ENCODE measurements around the gene SHB.

Gene SHB

DNA sequence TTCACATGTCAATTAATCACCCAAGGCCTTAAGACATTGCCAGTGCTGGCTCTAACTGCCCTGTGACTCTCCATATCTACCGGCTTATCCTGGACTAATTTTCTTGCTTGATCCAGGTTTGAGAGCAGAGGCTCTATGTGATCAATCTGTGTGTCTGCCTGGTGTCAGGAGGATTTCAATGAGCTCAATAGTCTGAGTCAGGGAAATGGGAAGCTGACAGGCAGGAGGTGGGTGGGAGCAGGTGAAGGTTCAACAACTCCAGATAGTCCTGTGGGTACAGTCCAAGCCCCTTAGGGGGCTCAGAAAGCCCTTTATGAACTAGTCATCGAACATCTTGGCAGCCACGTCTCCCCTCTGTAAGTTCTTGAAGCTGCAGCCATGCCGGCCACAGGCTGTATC is 72.2 kb downstream of the SHB start:
- H3K4me3 Mint-ChIP-seq, result no peak overlapping the region
- peaks cover 29% of the 10 kb centered on the region for H3K4me1 Mint-ChIP-seq (ENCODE audit: low read depth)
- no peaks in the 10 kb centered on the region for H3K27me3 Mint-ChIP-seq (ENCODE audit: low read depth)
- H3K27ac Mint-ChIP-seq, result no peak overlapping the region
- no peaks in the 10 kb centered on the region for H3K36me3 Mint-ChIP-seq (ENCODE audit: low read depth)
- no peaks in the 10 kb centered on the region for H3K9me3 Mint-ChIP-seq

DNA sequence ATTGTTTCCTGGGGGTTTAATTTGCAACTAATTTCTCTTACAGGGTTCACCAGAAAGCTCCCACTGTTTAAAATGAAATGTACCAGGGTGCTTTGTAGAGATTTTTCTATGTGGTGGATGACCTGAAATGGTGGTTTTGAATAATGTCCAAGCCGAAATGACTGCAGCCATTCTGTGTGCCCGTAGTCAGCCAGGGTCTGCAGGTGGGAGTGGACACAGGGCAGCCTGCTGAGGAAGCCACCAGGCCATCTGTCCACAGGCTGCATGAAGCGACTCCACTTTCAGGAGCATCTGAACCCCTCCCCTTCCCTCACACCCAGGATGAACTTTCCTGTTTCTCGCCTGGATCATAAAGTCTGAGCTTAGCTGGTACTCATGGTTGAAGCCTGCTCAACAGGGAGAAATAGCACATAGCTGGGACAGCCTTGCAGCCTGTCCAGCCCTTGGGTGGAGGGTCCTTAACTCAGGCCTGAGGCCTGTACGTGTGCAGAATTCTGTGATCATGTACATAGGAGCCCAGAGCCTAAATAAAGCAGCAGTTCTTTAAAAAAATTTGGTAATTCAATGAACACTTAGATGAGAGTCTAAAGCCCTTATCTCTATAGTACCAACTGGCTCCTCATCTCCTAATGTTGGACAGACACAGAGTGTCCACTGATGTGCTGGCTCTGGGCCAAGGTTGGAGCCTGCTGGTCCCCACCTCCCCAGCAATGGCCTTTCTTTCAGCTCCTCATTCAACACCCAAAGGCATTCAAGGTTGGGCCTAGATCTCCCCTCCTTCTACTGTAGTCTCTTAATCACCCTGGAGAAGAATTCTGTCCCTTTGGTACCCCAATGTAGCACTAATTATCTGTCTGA is 72.8 kb downstream of the SHB start:
- no peaks in the 10 kb centered on the region for H3K27me3 Mint-ChIP-seq (ENCODE audit: low read depth)
- H3K4me1 Mint-ChIP-seq (ENCODE audit: low read depth), result peaks cover 29% of the 10 kb centered on the region
- H3K27ac Mint-ChIP-seq, result no peak overlapping the region
- H3K36me3 Mint-ChIP-seq (ENCODE audit: low read depth), result no peaks in the 10 kb centered on the region
- no peaks in the 10 kb centered on the region for H3K9me3 Mint-ChIP-seq
- no peak overlapping the region for H3K4me3 Mint-ChIP-seq

DNA sequence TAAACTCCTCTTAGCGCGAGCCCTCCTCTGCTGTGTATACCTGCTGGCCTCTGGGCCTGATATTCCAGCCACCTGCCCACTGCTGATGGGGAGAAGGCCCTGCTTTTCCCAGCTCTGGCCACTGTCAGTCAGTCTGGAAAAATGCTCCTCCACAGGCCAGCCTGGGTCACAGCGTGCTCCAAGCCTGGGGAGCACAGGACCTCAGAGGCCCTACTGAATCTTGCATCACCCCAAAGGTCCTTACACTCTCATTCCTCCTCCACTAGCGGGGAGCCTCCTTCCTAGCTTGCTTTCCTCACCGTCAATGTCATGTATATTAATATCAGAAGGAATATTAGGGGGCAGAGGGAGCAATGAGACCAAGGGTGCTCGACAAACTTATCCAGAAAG is 73.7 kb downstream of the SHB start:
- no peak overlapping the region for H3K4me3 Mint-ChIP-seq
- H3K27ac Mint-ChIP-seq, result no peak overlapping the region
- no peaks in the 10 kb centered on the region for H3K27me3 Mint-ChIP-seq (ENCODE audit: low read depth)
- H3K4me1 Mint-ChIP-seq (ENCODE audit: low read depth), result peaks cover 22% of the 10 kb centered on the region
- H3K36me3 Mint-ChIP-seq (ENCODE audit: low read depth), result no peaks in the 10 kb centered on the region
- no peaks in the 10 kb centered on the region for H3K9me3 Mint-ChIP-seq

DNA sequence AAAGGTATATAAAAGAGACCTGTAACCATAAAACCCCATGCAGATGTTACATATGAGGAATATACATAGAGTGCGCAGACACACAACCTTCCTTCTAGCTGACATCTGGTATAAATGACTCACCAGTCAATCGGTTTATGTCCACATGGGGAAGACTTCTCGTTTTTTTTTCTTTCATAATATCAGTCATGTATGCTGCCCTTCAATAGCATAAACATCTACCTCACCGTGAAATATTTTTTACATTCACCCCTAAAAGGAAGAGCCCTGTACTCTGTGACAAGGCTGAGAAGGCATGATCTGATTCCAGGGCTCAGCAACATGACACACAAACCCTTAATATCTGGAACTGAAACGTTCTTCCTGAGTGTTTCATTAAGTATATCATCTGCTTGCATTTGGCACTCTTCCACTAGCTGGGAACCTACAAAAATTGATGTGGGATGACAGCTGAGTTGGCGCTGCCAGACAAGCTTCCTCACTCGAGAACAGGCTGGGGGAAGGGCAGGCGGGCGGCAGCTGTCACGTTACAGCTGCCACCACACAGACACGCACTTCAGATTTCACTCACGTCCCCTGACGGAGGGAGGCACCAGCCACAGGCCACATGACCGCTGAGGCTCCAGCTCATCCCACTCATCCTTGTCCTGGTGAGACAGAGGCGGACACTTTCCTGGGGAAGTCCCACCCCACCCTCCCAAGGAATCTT is 74.2 kb downstream of the SHB start:
- Mint-ChIP-seq H3K4me1 (ENCODE audit: low read depth) (peaks cover 21% of the 10 kb centered on the region), H3K27me3 (ENCODE audit: low read depth) (no peaks in the 10 kb centered on the region), H3K27ac (no peak overlapping the region), H3K9me3 (no peaks in the 10 kb centered on the region), H3K4me3 (no peak overlapping the region), H3K36me3 (ENCODE audit: low read depth) (no peaks in the 10 kb centered on the region)

DNA sequence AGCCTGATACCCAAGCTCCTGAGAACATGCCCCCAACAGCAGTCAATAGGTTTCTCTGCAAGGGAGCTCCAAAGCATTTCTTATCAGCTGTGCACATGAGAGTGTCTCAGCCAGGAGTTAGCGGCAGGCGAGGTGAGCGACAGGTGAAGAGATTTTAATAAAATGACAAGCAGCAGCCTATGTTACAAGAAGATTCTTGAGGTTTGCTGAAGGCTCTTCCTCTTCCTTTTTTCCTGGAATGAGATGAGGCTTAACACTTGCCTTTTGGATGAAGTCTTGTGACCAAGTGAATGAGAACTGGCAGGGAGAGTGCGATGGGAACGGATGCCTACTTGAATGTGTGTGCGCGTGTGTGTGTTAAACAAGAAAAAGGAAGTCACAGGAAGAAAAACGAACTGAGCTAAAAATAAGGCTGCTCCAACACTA is 76.1 kb downstream of the SHB start:
- Mint-ChIP-seq H3K27ac (no peak overlapping the region), H3K9me3 (no peaks in the 10 kb centered on the region)

DNA sequence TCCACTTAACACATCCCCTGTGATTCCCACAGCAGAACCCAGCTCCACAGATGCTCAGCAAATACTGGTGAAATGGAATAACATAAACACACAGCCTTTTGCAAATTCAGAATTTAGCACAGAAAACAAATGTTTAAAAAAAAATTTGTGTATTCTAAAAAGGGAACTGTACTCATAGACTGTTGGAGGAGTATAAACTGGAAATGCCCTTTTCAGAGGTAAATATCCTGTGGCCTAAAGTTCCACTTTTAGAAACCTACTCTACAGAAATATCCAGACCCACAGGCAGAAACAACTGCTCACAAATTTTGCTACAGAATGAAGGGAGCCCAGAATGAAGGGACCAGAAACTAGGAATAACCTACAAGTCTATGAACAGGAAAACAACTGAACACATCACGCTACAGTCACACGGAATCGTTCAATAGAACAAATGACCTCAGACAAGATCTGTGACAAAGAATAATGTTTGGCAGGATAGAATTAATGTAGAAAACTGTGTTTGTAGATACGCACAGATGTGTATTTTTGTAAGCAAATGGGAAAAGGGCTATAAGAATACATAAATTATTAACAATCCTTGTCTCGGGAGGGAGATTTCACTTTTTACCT is 78.5 kb downstream of the SHB start:
- Mint-ChIP-seq H3K4me3 (no peak overlapping the region), H3K27ac (no peak overlapping the region), H3K27me3 (ENCODE audit: low read depth) (no peaks in the 10 kb centered on the region), H3K4me1 (ENCODE audit: low read depth) (peaks cover 21% of the 10 kb centered on the region), H3K9me3 (no peaks in the 10 kb centered on the region), H3K36me3 (ENCODE audit: low read depth) (no peaks in the 10 kb centered on the region)

More for the DNA sequence above, 76.1 kb downstream of the SHB start:
- H3K36me3 Mint-ChIP-seq (ENCODE audit: low read depth), result no peaks in the 10 kb centered on the region
- H3K4me1 Mint-ChIP-seq (ENCODE audit: low read depth), result peaks cover 21% of the 10 kb centered on the region
- no peak overlapping the region for H3K4me3 Mint-ChIP-seq
- no peaks in the 10 kb centered on the region for H3K27me3 Mint-ChIP-seq (ENCODE audit: low read depth)

DNA sequence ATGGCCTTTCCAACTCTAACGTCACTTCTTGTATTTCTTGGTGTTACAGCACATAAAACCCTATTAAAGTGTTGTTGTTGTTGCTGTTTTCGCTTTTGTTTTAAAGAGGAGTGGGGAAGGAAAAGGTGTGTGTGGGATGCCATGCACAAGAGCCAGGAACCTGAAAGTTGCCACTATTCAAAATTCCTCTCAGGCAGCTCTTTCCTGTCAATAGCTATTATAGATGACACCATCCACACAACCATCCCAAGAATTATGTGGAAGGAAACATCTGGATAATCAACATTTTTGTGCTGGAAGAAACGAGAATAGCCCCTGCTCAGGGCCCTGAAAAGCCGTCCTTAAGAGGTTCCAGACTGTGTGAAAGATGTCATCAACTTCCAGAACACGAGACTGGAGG is 79.3 kb downstream of the SHB start:
- H3K4me3 Mint-ChIP-seq, result no peak overlapping the region
- no peaks in the 10 kb centered on the region for H3K36me3 Mint-ChIP-seq (ENCODE audit: low read depth)
- peaks cover 17% of the 10 kb centered on the region for H3K4me1 Mint-ChIP-seq (ENCODE audit: low read depth)
- H3K27ac Mint-ChIP-seq, result no peak overlapping the region
- no peaks in the 10 kb centered on the region for H3K27me3 Mint-ChIP-seq (ENCODE audit: low read depth)
- no peaks in the 10 kb centered on the region for H3K9me3 Mint-ChIP-seq

DNA sequence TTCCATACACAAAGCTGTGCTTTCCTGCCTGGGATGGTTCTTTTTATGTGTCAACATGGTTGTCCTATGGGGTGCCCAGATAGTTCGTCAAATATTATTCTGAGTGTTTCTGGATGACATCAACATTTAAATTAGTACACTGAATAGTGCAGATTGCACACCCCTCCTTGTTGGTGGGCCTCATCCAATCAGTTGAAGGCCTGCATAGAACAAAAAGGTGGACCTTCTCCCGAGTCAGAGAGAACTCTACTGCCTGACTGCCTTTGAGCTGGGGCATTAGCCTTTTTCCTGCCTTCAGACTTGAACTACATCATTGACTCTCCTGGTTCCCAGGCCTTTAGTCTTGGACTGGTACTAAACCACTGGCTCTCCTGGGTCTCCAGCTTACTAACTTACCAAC is 80.4 kb downstream of the SHB start:
- Mint-ChIP-seq H3K27me3 (ENCODE audit: low read depth) (no peaks in the 10 kb centered on the region), H3K27ac (no peak overlapping the region), H3K4me1 (ENCODE audit: low read depth) (peaks cover 9% of the 10 kb centered on the region), H3K9me3 (no peaks in the 10 kb centered on the region), H3K4me3 (no peak overlapping the region), H3K36me3 (ENCODE audit: low read depth) (no peaks in the 10 kb centered on the region)

DNA sequence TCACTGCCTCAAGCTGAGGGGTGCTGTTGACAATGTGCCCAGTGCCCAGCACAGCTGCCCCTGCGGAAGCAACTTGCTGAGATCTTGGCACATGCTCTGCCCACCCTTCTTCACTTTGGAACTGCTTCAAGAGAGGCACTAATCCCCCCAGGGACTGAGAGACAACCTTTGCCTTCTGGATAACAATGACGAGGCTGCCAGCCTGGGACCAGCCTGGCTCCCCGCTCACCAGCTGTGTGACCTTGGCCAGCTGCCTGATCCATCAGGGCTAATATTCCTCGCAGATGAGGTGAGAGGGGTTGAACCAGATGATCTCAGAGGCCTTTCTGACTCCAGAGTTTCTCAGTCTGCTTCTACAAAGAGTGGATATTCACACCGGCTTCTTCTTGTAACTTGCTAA is 81.0 kb downstream of the SHB start:
- Mint-ChIP-seq H3K36me3 (ENCODE audit: low read depth) (no peaks in the 10 kb centered on the region), H3K4me3 (no peak overlapping the region), H3K4me1 (ENCODE audit: low read depth) (peaks cover 7% of the 10 kb centered on the region), H3K27ac (no peak overlapping the region), H3K9me3 (no peaks in the 10 kb centered on the region), H3K27me3 (ENCODE audit: low read depth) (no peaks in the 10 kb centered on the region)

DNA sequence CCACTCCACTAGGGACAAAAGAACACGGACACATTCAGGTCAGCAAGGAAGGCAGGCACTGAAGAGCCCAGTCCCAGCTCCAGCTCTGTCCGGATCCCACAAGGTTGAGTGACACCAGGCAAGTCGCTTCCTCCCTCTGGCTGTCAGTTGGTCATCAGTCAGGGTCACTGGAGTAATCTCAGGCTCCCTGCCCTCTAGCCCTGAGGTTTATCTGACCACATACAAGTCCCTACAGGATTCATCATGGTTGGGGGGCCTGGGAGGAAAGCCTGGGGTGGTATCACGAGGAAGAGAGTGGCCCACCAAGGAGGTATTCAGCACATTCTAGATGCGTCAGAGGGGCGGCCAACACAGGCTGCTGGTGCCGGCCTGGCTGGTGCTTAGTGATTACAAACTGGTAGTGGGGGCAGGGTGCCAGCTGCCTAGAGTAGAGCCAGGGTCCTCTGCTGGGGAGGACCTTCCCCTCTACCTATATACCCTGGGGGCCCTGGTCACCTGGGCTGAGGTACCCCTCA is 81.5 kb downstream of the SHB start:
- Mint-ChIP-seq H3K9me3 (no peaks in the 10 kb centered on the region), H3K27me3 (ENCODE audit: low read depth) (no peaks in the 10 kb centered on the region), H3K27ac (no peak overlapping the region), H3K36me3 (ENCODE audit: low read depth) (no peaks in the 10 kb centered on the region), H3K4me1 (ENCODE audit: low read depth) (peaks cover 2% of the 10 kb centered on the region), H3K4me3 (no peak overlapping the region)

DNA sequence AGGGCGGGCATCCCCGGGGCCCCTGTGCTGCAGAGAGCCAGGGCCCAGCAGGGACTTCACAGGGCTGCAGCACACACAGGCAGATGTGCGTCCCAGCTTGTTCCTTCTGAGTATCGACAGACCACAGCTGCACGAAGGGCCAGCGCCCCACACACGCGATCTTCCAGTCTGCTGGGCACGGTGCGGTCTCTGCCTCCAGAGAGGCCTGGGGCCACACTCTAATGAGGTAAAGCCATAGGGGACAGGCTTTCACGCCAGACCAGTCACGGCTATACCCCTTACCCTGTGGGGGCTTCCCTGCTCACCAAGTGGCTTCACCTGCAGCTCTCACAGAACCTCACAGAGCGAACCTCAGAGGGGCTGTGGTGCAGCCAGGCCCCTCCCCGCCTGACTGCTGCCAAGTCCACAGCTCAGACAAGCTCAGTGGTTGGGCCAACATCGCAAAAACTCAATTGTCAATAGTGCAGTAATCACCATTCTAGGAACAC is 82.2 kb downstream of the SHB start:
- H3K36me3 Mint-ChIP-seq (ENCODE audit: low read depth), result no peaks in the 10 kb centered on the region
- H3K27me3 Mint-ChIP-seq (ENCODE audit: low read depth), result no peaks in the 10 kb centered on the region
- H3K27ac Mint-ChIP-seq, result no peak overlapping the region

DNA sequence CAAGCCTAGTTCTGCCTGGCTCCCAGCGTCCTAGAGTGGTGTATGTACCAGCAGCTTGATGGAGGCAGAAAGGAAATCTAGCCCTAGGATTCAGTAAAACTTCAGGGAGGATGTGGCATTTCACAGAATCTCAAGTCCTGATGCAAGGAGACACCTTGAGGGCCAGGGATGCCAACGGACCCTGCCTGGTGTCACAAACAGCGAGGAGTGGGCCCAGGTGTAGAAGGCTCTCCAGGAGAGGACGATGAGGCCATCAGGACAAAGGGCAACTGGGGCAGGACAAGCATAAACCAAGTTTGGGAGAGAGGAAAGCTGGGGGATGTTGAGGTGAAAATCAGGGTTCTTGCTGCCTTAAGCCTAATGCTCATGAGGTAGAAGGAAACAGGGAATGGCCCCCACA is 83.0 kb downstream of the SHB start:
- Mint-ChIP-seq H3K4me3 (no peak overlapping the region), H3K4me1 (ENCODE audit: low read depth) (no peaks in the 10 kb centered on the region), H3K27ac (no peak overlapping the region), H3K27me3 (ENCODE audit: low read depth) (no peaks in the 10 kb centered on the region), H3K9me3 (no peaks in the 10 kb centered on the region), H3K36me3 (ENCODE audit: low read depth) (no peaks in the 10 kb centered on the region)

More for the DNA sequence above, 82.2 kb downstream of the SHB start:
- no peaks in the 10 kb centered on the region for H3K4me1 Mint-ChIP-seq (ENCODE audit: low read depth)
- no peak overlapping the region for H3K4me3 Mint-ChIP-seq
- H3K9me3 Mint-ChIP-seq, result no peaks in the 10 kb centered on the region

DNA sequence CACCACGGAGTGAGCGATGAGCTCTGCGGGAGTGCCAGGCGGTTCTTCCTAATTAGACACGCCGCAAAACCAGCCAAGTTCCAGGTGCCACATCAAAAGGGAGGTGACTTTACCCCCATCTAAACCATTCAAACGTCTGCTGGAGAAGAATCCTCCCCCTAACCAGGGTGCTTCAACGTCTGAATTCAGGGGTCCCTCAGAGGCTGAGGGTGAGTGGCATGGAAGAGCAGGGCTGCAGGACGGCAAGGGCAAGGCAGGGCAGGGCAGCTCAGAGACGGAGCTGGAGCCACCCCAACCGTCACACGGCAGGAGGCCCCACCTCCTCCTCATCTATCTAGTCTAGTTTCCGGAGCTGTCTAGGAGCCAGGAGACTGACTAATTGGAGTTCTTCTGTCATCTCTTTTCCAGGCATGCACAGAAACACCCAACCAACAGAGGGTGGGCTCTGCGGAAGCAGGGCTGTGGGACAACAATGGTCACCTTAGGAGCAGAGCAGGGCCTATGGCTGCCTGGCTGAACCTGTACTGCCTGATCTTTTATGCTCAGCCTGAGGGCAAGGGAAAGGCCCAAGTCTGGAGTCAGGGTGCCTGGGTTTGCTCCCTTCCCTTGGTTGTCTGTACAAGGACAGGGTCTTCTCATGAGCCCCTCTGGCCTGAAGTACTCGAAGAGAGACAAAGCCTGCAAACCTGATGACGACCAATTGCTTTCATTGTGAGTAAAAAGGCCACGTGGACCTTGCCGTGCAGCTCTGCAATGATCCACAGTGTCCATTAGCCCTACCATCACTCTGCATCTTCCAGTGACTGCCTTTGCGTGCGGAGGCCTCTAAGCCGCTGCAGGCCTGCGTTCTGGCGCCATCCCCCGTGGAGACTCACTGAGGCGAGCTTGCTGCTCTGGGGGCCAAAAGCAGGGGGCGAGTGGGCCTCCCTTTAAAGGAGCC is 84.1 kb downstream of the SHB start:
- Mint-ChIP-seq H3K27ac (no peak overlapping the region), H3K9me3 (no peaks in the 10 kb centered on the region)

DNA sequence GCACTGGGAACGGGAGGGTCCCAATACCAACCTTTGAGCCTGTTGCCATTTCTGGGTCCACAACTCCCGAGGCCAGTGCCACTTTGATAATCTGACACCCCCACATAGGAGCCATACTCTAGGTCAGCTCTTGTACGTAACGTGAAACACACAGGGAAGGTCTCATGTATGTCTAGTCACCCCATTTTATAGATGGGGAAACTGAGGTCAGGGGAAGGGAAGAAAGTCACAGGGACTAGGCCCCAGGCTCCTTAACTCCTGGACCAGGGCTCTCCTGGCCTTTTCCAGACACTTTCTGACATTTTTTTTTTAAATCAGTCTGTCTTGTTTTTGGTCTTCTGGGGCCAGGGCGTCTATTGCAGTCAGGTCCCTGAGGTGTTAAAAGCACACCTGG is 84.8 kb downstream of the SHB start:
- H3K27ac Mint-ChIP-seq, result no peak overlapping the region
- no peaks in the 10 kb centered on the region for H3K27me3 Mint-ChIP-seq (ENCODE audit: low read depth)
- no peaks in the 10 kb centered on the region for H3K4me1 Mint-ChIP-seq (ENCODE audit: low read depth)
- no peaks in the 10 kb centered on the region for H3K9me3 Mint-ChIP-seq
- no peaks in the 10 kb centered on the region for H3K36me3 Mint-ChIP-seq (ENCODE audit: low read depth)
- H3K4me3 Mint-ChIP-seq, result no peak overlapping the region

More for the DNA sequence above, 84.1 kb downstream of the SHB start:
- H3K4me3 Mint-ChIP-seq, result no peak overlapping the region
- H3K36me3 Mint-ChIP-seq (ENCODE audit: low read depth), result no peaks in the 10 kb centered on the region
- H3K27me3 Mint-ChIP-seq (ENCODE audit: low read depth), result no peaks in the 10 kb centered on the region
- H3K4me1 Mint-ChIP-seq (ENCODE audit: low read depth), result no peaks in the 10 kb centered on the region
